ENCODE measurements around the gene THSD4. TPM values are rescaled to one million over a fixed set of nuclear protein-coding genes. Genes with fewer than 3 reads are reported as not detected.

The THSD4 gene
- total RNA-seq, 1 donor from 2014 or later: 2.5 TPM

DNA sequence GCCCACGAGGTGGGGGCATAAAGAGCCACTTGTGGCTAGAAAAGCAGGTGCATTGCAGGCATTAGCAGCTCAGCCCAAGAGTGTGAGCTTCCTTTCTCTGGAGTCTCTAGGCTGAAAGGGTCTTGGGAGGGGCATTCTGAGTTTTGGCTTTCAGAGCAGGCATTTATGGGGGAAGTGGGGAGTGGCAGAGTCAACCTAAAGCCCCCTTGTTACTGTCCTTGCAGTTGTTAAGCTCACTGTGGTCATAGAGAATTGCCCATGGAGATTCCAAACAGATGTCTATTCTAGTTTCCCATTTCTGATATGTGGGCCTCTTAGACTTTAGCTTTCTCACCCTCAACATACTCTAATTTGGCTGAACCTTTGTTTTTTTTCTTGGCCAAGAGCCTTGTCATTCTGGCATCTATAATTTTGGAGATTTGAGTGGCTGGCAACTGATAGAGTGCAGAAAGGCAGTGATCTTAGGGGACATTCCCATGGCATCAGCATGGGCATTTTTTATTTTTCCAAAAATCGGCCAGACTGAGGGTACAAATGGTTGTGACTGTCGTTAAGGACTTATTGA, 217.9 kb downstream of the THSD4 start:
- Histone ChIP-seq H4K20me1 (ENCODE audit: insufficient read depth, low read length) (no peaks in the 10 kb centered on the region), H3K4me3 (ENCODE audit: insufficient read depth, low read depth, low read length) (no peak overlapping the region), H3K79me2 (ENCODE audit: insufficient read depth, low read length) (no peaks in the 10 kb centered on the region), H3K4me1 (ENCODE audit: insufficient read depth, low read length) (peaks cover 33% of the 10 kb centered on the region), H3K9ac (ENCODE audit: low read length) (no peak overlapping the region), H3K9me3 (ENCODE audit: insufficient read depth, low read depth, low read length) (no peaks in the 10 kb centered on the region), H3K4me2 (ENCODE audit: low read length) (peak overlapping the region; percentile 56), H3K36me3 (ENCODE audit: insufficient read depth, low read length) (no peaks in the 10 kb centered on the region), H3K27ac (ENCODE audit: low read depth, low read length) (no peak overlapping the region), H3K27me3 (ENCODE audit: insufficient read depth, low read length) (no peaks in the 10 kb centered on the region), H2AFZ (ENCODE audit: low read depth, low read length) (no peak overlapping the region)
- Mint-ChIP-seq H3K9me3 (ENCODE audit: unreplicated experiment) (no peaks in the 10 kb centered on the region), H3K36me3 (ENCODE audit: low read depth, unreplicated experiment) (no peaks in the 10 kb centered on the region), H3K27me3 (ENCODE audit: low read depth, unreplicated experiment) (peaks cover 5% of the 10 kb centered on the region), H3K4me1 (ENCODE audit: low read depth, unreplicated experiment) (peaks cover 17% of the 10 kb centered on the region), H3K27ac (ENCODE audit: unreplicated experiment) (no peak overlapping the region), H3K4me3 (ENCODE audit: unreplicated experiment) (no peak overlapping the region)
- FAIRE-seq: peak; percentile 9
- DNase-seq (ENCODE audit: low read depth): no peak
- TF ChIP-seq CTCF (IDR thresholded peaks at IDR 0.05; ENCODE audit: insufficient read depth, low read depth, low read length) (no peak), EZH2 (IDR thresholded peaks at IDR 0.05; ENCODE audit: insufficient read depth, low read length) (no peak)

DNA sequence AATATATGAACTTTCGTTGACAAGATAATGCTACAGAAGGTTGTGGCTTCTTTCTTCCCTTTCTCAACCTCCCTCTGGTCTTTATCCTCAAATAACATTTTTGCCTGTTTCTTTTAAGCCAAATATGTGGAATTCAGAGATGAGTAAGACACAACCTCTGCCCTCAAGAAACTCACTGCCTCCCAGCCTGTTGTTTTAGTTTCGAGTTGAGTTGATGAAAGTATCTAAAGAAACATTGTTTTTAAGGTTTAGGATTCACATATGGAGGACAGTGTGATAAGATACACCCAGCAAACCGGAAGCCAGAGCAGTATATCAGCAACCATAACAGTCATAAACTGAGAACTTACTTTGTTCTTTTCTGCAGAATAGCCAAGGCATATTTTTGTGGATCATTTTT, 218.6 kb downstream of the THSD4 start:
- peak overlapping the region; percentile 56 for H3K4me2 ChIP-seq (ENCODE audit: low read length)

More for the DNA sequence above, 218.6 kb downstream of the THSD4 start:
- H3K4me1 ChIP-seq (ENCODE audit: insufficient read depth, low read length): peaks cover 33% of the 10 kb centered on the region
- no peaks in the 10 kb centered on the region for H4K20me1 ChIP-seq (ENCODE audit: insufficient read depth, low read length)
- Mint-ChIP-seq H3K36me3 (ENCODE audit: low read depth, unreplicated experiment) (no peaks in the 10 kb centered on the region), H3K27ac (ENCODE audit: unreplicated experiment) (no peak overlapping the region), H3K27me3 (ENCODE audit: low read depth, unreplicated experiment) (peaks cover 5% of the 10 kb centered on the region), H3K4me1 (ENCODE audit: low read depth, unreplicated experiment) (peaks cover 17% of the 10 kb centered on the region), H3K9me3 (ENCODE audit: unreplicated experiment) (no peaks in the 10 kb centered on the region), H3K4me3 (ENCODE audit: unreplicated experiment) (no peak overlapping the region)
- no peaks in the 10 kb centered on the region for H3K79me2 ChIP-seq (ENCODE audit: insufficient read depth, low read length)
- no peak overlapping the region for H2AFZ ChIP-seq (ENCODE audit: low read depth, low read length)
- H3K36me3 ChIP-seq (ENCODE audit: insufficient read depth, low read length): no peaks in the 10 kb centered on the region
- H3K4me3 ChIP-seq (ENCODE audit: insufficient read depth, low read depth, low read length): no peak overlapping the region
- DNase-seq (ENCODE audit: low read depth) (peak; percentile 73), FAIRE-seq (peak; percentile 89)
- H3K9me3 ChIP-seq (ENCODE audit: insufficient read depth, low read depth, low read length): no peaks in the 10 kb centered on the region
- H3K27me3 ChIP-seq (ENCODE audit: insufficient read depth, low read length): no peaks in the 10 kb centered on the region
- H3K9ac ChIP-seq (ENCODE audit: low read length): no peak overlapping the region
- H3K27ac ChIP-seq (ENCODE audit: low read depth, low read length): peak overlapping the region; percentile 21
- TF ChIP-seq CTCF (IDR thresholded peaks at IDR 0.05; ENCODE audit: insufficient read depth, low read depth, low read length): no peak
- TF ChIP-seq EZH2 (IDR thresholded peaks at IDR 0.05; ENCODE audit: insufficient read depth, low read length): no peak
